HG03442 (cell line): ENCODE data around the gene CDY1.
"Not testable (repeated sequence)": the region's sequence is repeated elsewhere in the genome, so short reads cannot be mapped to it uniquely, and the experiment has no call there.

Source experiments
- ATAC-seq: cut with Tn5 transposase; IDR thresholded peaks from one replicate; pipeline ENCODE4 v1.9.1; 2021; ENCODE audit warnings: mild to moderate bottlenecking, moderate library complexity; ENCODE audit not compliant: unreplicated experiment

Gene CDY1

GRCh38 chrY:25621817-25622216, at the start of gene CDY1:
TSS of gene CDY1 (plus strand) at chrY:25622117. CDS start at chrY:25622443, 326 bp downstream.
- not testable (repeated sequence) for ATAC-seq

- not testable (repeated sequence) for ATAC-seq
Observed at GRCh38 chrY:25593336-25593735, 28.6 kb upstream of the CDY1 start.

GRCh38 chrY:25620209-25620608, 1.7 kb upstream of the CDY1 start:
- not testable (repeated sequence) for ATAC-seq

- not testable (repeated sequence) for ATAC-seq
Observed at GRCh38 chrY:25626524-25626923, 4.6 kb downstream of the CDY1 start.

GRCh38 chrY:25630383-25631112, 8.6 kb downstream of the CDY1 start:
- not testable (repeated sequence) for ATAC-seq

GRCh38 chrY:25639852-25640251, 17.9 kb downstream of the CDY1 start:
- not testable (repeated sequence) for ATAC-seq

GRCh38 chrY:25643024-25643915, 21.4 kb downstream of the CDY1 start:
- not testable (repeated sequence) for ATAC-seq
